HG03066 (cell line): ENCODE results near the gene TRO.
A peak's percentile ranks its signal among the peaks of the same experiment; 100 is the strongest.

Experiments used
- ATAC-seq: cut with Tn5 transposase; IDR thresholded peaks from one replicate; pipeline ENCODE4 v1.9.1; 2021; ENCODE audit warnings: low read depth; ENCODE audit not compliant: unreplicated experiment

TRO gene

DNA sequence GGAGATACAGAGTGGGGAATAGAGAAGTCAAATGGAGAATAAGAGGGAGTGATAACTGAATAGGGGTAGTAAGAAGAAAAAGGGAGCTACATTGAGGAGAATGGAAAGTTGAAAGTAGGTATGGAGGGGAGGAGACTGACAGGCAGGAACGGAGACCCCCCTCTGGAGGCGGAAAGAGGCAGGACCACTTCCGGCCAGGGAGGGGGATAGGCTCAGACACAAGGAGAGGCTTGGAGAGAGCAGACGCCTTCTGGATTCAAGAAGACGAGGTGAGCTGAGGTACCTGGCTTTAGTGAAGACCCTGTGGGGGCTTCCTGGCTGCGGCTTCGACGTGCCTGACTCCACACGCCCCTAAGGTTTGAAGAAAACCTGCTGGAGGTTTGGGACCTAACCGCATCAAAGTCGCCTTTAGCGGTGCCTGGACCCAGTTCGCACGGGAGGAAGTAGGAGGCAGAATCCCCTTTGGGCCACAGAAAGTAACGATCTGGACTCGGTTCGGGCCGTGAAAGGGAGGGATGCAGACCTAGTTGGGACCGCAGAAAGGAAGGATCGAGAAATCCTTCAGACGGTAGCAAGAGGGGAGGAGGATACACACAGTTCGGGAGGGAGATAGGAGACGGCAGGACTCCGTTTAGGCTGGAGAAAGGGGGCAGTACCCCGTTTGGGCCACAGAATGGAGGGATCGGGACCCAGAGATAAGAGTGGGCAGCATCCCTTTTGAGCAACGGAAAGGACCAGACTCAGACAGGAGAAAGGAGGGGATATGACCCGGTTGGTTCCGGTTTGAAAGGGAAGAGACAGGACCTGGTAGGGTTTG lies at the start of gene TRO:
TSS of gene TRO (plus strand) at position 215 of the 817 bp plus-strand sequence. CDS start 1,423 bp downstream, outside the sequence.
- peak; percentile 24 for ATAC-seq

- no peak for ATAC-seq
Measured at GRCh38 chrX:54885740-54886139, 34.9 kb upstream of the TRO start.

- no peak for ATAC-seq
Measured at GRCh38 chrX:54891573-54891972, 29.1 kb upstream of the TRO start.

- ATAC-seq = no peak
Measured at GRCh38 chrX:54894159-54894558, 26.5 kb upstream of the TRO start.

GRCh38 chrX:54909941-54910340 lies 10.7 kb upstream of the TRO start:
- ATAC-seq = no peak

- ATAC-seq = peak; percentile 57
Measured at GRCh38 chrX:54921427-54922021, 900 bp downstream of the TRO start.

DNA sequence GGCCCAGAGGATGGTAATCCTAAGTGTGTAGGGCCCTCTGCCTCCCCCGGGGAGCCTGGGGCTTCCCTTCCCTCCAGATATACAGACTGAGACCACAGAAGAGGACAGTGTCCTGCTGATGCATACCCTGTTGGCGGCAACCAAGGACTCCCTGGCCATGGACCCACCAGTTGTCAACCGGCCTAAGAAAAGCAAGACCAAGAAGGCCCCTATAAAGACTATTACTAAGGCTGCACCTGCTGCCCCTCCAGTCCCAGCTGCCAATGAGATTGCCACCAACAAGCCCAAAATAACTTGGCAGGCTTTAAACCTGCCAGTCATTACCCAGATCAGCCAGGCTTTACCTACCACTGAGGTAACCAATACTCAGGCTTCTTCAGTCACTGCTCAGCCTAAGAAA lies 1.9 kb downstream of the TRO start:
- no peak for ATAC-seq

DNA sequence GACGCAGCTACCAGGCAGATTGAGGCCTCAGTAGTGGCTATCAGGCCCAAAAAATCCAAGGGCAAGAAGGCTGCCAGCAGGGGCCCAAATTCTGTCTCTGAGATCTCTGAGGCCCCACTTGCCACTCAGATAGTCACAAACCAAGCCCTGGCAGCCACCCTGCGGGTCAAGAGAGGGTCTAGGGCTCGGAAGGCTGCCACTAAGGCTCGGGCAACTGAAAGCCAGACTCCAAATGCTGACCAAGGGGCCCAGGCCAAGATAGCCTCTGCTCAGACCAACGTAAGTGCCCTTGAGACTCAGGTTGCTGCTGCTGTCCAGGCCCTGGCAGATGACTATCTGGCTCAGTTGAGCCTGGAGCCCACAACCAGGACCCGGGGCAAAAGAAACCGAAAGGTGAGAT lies 2.8 kb downstream of the TRO start:
- no peak for ATAC-seq

DNA sequence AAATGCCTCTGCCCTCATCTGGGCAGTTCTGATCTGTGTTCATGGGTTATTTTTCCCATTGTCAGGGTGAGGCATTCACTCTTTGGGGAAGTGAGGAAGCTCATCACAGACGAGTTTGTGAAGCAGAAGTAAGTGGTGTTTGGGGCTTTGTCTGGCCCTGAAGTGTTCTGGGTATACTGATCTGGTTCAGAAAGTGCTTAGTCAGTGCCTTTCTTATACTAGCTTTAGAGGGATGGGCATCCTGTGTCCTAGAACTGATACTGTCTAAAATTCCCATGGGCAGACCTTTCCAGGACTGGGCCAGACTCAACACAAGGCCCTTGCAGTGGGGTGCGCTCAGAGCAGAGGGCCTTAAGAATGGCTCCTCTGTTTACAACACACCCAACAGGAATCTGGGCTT lies 6.4 kb downstream of the TRO start:
- no peak for ATAC-seq

- ATAC-seq = no peak
Measured at GRCh38 chrX:54928876-54929275, 8.3 kb downstream of the TRO start.

DNA sequence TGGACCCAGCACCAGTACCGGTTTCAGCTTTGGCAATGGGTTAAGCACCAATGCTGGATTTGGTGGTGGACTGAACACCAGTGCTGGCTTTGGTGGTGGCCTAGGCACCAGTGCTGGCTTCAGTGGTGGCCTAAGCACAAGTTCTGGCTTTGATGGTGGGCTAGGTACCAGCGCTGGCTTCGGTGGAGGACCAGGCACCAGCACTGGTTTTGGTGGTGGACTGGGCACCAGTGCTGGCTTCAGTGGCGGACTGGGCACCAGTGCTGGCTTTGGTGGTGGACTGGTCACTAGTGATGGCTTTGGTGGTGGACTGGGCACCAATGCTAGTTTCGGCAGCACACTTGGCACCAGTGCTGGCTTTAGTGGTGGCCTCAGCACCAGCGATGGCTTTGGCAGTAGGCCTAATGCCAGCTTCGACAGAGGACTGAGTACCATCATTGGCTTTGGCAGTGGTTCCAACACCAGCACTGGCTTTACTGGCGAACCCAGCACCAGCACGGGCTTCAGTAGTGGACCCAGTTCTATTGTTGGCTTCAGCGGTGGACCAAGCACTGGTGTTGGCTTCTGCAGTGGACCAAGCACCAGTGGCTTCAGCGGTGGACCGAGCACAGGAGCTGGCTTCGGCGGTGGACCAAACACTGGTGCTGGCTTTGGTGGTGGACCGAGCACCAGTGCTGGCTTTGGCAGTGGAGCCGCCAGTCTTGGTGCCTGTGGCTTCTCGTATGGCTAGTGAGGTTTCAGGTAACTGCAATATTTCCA lies 9.8 kb downstream of the TRO start:
- ATAC-seq = no peak

DNA sequence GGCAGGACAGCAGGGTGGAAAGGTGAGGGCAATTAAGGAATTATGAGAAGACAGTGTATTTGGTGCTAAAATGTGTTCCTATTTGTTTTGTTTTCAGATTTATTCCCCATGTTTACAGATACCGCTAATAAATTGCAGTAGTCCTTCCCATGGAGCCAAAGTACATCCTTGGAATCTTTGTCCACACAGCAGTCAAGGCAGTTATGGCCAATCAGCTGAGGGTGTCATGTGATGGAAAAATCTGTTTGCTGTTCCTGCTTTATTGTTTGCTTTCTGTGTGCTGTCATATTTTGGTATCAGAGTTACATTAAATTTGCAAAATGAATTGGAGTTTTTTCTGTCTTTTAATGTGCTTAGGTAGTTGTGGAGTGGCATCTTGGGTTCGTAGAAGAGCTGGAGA lies 10.5 kb downstream of the TRO start:
- ATAC-seq = no peak

DNA sequence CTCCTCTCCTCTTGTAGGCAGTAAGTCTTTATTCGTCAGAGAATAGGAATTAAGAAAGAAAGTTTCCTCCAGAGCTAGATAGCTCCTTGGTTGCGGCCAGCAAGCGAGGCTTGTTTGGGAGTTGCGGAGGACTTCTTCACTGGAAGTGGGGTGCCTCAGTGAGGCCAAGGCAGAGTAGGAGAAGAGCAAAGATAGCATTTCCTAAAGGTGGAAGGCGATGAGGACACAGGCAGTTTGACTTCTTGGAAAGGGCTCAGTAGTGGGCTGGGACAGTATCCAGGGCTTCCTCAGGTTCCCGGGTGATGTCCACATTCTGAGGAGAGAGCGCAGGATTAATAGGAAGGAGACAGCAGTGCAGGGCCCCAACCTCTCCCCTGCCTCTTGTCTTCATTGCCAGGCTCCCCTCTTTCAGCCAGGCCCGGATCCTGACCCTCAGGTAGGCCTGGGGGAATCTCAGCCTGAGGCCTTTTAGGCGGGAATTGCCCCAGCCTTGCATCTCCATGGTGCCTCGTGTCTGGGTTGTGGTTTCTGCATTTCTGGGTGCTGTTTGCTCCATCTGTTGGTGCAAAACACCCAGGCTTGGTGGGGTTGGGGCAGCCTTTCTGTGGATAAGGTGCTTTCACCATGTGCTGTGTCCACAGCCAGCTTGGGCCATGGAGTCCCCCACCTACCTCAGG lies 12.7 kb downstream of the TRO start:
- no peak for ATAC-seq

- no peak for ATAC-seq
Measured at GRCh38 chrX:54934058-54934457, 13.4 kb downstream of the TRO start.

DNA sequence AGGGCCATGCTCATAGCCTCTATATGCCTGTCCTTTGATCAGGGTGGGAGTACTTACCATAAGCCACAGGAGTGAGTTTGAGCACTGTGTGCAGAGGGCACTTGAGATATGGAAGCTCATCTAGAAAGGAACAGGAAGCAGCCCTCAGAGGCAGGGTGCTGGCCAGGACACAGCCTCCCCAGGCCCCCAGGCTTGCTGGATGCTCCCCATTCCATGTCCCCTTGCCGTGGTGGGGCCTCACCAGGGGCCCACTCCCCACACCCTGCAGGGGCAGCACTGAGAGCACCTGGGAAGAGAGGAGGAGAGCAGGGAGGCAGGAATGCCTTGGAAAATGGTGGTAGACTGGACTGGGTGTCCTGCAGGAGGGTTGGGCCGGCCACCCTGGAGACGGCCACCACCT lies 14.3 kb downstream of the TRO start:
- no peak for ATAC-seq

DNA sequence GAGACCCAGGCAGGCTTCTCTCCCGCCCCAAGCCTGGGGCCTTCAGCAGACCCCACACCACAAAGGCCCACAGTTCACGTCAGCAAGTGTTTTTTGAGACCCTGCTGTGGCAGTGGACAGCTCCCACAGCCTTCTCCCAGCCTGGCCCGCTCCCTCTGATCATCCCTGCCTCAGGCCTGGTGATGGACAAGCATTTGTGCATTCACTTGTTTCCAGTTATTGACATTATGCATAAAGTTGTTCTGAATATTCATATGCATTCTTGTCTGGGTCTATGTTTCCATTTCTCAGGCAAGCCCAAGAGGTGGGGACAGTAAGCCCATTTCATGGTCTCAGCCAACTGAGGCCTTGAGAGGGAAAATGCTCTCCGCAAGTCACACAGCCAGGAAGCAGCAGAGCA lies 14.7 kb downstream of the TRO start:
- no peak for ATAC-seq

- ATAC-seq = no peak
Measured at GRCh38 chrX:54937416-54937815, 16.8 kb downstream of the TRO start.

GRCh38 chrX:54944816-54945215 lies 24.2 kb downstream of the TRO start:
- no peak for ATAC-seq

DNA sequence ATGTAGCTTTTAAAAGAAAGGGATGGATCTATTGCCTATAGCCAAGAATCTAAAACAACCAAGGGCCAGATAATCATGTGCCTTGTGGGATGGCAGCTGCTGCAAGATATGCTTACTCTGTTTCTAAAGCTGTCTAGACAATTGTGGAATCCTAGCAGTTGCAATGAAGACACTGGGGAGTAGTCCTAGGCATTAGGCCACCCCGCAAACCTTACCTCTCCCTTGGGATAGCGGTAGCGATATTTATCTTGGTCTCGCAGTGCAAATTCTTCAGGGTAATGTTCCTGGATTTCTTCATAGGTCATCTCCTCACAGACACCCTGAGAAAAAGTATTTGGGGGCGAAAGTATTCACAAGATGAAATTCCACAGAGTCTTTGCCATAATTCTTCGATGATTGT lies 24.6 kb downstream of the TRO start:
- ATAC-seq = no peak

DNA sequence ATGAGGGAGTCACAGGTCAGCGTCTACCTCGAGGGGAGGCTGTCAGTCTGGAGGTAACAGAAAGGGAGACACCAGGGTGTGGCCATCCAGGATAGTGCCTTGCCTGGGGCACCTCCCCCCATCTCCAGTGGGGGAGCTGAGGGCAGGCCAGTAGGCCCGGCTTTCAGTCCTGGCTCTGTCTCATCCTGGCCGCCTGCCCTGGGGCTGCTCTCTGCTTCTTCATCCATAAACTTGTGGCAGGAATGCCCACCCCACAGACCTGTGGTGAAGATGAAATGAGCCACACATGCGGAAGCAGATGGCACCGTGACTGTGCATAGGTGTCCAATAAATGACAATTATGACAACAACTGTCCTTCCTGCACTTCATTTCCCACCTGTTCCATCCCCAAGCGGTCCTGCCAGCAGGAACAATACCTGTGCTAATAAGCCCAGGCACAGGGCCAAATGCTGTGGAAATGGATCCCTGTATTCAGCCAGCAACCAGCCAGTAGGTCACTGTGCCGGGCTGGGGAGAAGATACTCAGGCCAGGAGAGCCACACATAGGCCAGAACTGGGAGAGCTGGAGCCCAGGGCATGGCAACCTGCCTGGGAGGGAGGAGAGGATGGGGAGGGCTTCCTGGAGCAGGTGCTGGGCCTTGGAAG lies 30.2 kb downstream of the TRO start:
- no peak for ATAC-seq

DNA sequence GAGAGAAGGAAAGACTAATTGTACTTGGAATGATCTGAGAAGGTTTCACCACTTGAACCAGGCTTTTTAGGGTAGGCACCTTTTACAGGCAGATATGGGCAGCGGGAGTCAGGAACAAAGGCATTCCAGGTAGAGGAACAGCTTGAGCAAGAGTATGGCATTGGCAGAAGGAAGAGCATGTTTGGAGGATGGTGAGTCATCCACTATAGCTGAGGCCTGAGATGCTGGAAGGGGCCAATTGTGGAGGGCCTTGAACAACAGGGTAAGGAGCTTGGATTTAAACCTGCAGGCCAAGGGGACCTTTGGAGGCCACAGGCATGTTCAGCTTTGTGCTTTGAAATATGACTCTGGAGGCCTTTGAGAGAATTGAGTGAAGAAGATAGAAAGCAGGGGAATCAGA lies 41.1 kb downstream of the TRO start:
- ATAC-seq = no peak
